Measurements from ENCODE around the gene ASIC4. TPM values are rescaled to one million over a fixed set of nuclear protein-coding genes. Genes with fewer than 3 reads are reported as not detected.

Gene ASIC4
- total and polyA plus RNA-seq, 2 of the 4 experiments (the other 2 are of a cell fraction) = 0.10 TPM; not detected in 1

DNA sequence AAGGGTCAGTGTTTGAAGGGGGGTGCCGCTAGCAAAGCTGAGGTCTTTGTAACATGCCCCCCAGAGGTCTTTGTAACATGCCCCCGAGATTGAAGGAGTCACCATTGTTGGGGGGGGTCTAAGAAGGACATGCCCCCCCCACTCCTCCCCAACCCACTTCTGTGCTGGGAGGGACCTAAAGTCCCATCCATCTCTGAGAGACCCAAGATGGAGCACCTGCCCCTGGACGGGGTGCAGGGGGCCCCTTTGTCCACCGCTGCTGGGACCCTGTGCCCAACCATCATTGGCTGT lies 5.9 kb upstream of the ASIC4 start:
- in situ Hi-C loops (cut with MboI; ENCODE audit: low sequenced_read_pairs) (no loop called here), intact Hi-C loops (cut with micrococcal nuclease) (no loop called here), dilution Hi-C loops (cut with HindIII; ENCODE audit: low sequenced_read_pairs, unreplicated experiment) (no loop called here)
- H3K4me1 ChIP-seq (ENCODE audit: control insufficient read depth, insufficient read depth, low read length) = 0 out of 2 replicates have a peak, but pooled peaks cover 4% of the 10 kb centered on the region
- TF ChIP-seq MXI1 (IDR thresholded peaks at IDR 0.05; ENCODE audit: borderline replicate concordance, low read depth, low read length) (no peak), RAD21 (IDR thresholded peaks at IDR 0.05; ENCODE audit: low read length) (no peak), MAFK (IDR thresholded peaks at IDR 0.05; ENCODE audit: low read depth, low read length) (no peak), CHD1 (IDR thresholded peaks at IDR 0.05; ENCODE audit: low read depth, low read length) (no peak)
- TF ChIP-seq, protein P1, sequence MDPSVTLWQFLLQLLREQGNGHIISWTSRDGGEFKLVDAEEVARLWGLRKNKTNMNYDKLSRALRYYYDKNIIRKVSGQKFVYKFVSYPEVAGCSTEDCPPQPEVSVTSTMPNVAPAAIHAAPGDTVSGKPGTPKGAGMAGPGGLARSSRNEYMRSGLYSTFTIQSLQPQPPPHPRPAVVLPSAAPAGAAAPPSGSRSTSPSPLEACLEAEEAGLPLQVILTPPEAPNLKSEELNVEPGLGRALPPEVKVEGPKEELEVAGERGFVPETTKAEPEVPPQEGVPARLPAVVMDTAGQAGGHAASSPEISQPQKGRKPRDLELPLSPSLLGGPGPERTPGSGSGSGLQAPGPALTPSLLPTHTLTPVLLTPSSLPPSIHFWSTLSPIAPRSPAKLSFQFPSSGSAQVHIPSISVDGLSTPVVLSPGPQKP (IDR thresholded peaks at IDR 0.05; ENCODE audit: borderline replicate concordance, low read depth, low read length) = no peak
- TF ChIP-seq, protein P2, sequence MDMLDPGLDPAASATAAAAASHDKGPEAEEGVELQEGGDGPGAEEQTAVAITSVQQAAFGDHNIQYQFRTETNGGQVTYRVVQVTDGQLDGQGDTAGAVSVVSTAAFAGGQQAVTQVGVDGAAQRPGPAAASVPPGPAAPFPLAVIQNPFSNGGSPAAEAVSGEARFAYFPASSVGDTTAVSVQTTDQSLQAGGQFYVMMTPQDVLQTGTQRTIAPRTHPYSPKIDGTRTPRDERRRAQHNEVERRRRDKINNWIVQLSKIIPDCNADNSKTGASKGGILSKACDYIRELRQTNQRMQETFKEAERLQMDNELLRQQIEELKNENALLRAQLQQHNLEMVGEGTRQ (IDR thresholded peaks at IDR 0.05; ENCODE audit: low read depth, low read length) = no peak
- H2BK15ac ChIP-seq (ENCODE audit: low read depth, low read length) = no peak overlapping the region
- H3K79me1 ChIP-seq (ENCODE audit: low read depth in 1 of 2, low read length in 2 of 2) = no peaks in the 10 kb centered on the region; a peak in 1 of 4 replicates
- H4K20me1 ChIP-seq (ENCODE audit: insufficient read depth, low read length) = no peaks in the 10 kb centered on the region
- no peaks in the 10 kb centered on the region for H3K9me1 ChIP-seq (ENCODE audit: insufficient read depth, low read length)
- peaks cover 30% of the 10 kb centered on the region for H3K27me3 ChIP-seq (ENCODE audit: control insufficient read depth, insufficient read depth, low read length)
- H4K91ac ChIP-seq (ENCODE audit: insufficient read depth, low read depth, low read length) = no peak overlapping the region
- H3K27ac ChIP-seq (ENCODE audit: insufficient read depth, low read length) = no peak overlapping the region
- H2BK120ac ChIP-seq (ENCODE audit: low read depth, low read length) = no peak overlapping the region
- no peak overlapping the region for H2AK9ac ChIP-seq (replicated peaks; ENCODE audit: low read depth, low read length, poor library complexity)
- H2AFZ ChIP-seq (replicated peaks; ENCODE audit: low read length, poor library complexity) = no peak overlapping the region
- DNase-seq (no peak), ATAC-seq (ENCODE audit: low read depth) (no peak)
- no TSS peak for BruUV-seq (replicated peaks)
- no peak overlapping the region for H3K4ac ChIP-seq (ENCODE audit: low read depth, low read length)
- H3K9me3 ChIP-seq (ENCODE audit: control insufficient read depth, insufficient read depth, low read length) = no peaks in the 10 kb centered on the region
- peaks cover 37% of the 10 kb centered on the region for H3K36me3 ChIP-seq (ENCODE audit: control insufficient read depth, insufficient read depth, low read length)
- no peak overlapping the region for H3K4me2 ChIP-seq (ENCODE audit: low read depth, low read length)
- no peak overlapping the region for H3K9ac ChIP-seq (ENCODE audit: low read depth, low read length)
- no peak overlapping the region for H2BK20ac ChIP-seq (ENCODE audit: low read depth, low read length)
- no CpG with 5 or more reads among the region's 4 CpGs for WGBS, 2 experiments (ENCODE audit: extremely low coverage in 2 of 2, insufficient read length in 1 of 2)
- H3K4me3 ChIP-seq (ENCODE audit: insufficient read depth, low read depth, low read length) = no peak overlapping the region
- H2AK5ac ChIP-seq (ENCODE audit: low read depth, low read length) = no peak overlapping the region
- no peak overlapping the region for H4K8ac ChIP-seq (ENCODE audit: low read depth in 2 of 2, low read length in 2 of 2)
- POLR2A ChIA-PET (ENCODE audit: unreplicated experiment) = interaction anchor here (0.8 kb wide), 1 partner anchor 9 kb away, joined by 3 read pairs; the partner anchor contains the start of gene GMPPA
- no peak overlapping the region for H3K56ac ChIP-seq (ENCODE audit: extremely low read depth, insufficient read depth, low read length)
- no peak overlapping the region for H3K23ac ChIP-seq (ENCODE audit: low read depth, low read length)
- no peak overlapping the region for H3K18ac ChIP-seq (ENCODE audit: low read depth, low read length)
- H4K5ac ChIP-seq (ENCODE audit: low read depth, low read length) = no peak overlapping the region
- CTCF ChIA-PET = interaction anchor here (1.4 kb wide), 1 partner anchor 13 kb away, joined by 5 read pairs; no protein-coding TSS in a partner anchor
- H2BK5ac ChIP-seq (ENCODE audit: low read depth, low read length, poor library complexity, severe bottlenecking) = no peak overlapping the region
- no peak overlapping the region for H3K14ac ChIP-seq (replicated peaks; ENCODE audit: low read depth, low read length)
